DOHH2 (cell line): ENCODE data around the gene PAQR6.

ENCODE experiments used
- EZH2phosphoT487 ChIP-seq: fragments of 200-600 bp; sonication (generic); IDR thresholded peaks from 2 replicates; pipeline ENCODE4 v1.6.1; 2017; ENCODE audit warnings: borderline replicate concordance, mild to moderate bottlenecking, antibody characterized with exemption, low read length, moderate library complexity, mixed read lengths
- TF ChIP-seq, protein P1 (sequence below): fragments of 200-600 bp; sonication (generic); IDR thresholded peaks from one replicate; pipeline ENCODE4 v1.5.1; 2014; ENCODE audit warnings: antibody characterized with exemption, mild to moderate bottlenecking, low read depth, low read length; ENCODE audit not compliant: poor library complexity, severe bottlenecking

DNA sequence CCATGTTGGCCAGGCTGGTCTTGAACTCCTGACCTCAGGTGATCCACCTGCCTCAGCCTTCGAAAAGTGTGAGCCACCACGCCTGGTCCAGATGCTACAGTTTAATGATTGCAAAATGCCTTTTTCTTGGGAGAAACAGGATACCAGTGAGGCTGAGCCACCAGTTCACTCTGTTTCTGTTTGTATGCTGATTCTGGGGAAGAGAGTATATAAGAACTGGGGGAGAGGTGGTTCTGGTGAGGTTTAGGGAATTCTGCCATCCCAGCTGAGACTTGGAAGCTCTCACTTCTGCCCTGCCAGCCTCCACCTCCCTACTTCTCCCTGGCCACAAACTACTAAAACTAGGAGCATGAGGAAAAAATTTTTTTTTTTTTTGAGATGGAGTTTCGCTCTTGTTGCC lies 43.2 kb downstream of the PAQR6 start:
- TF ChIP-seq, protein P1, sequence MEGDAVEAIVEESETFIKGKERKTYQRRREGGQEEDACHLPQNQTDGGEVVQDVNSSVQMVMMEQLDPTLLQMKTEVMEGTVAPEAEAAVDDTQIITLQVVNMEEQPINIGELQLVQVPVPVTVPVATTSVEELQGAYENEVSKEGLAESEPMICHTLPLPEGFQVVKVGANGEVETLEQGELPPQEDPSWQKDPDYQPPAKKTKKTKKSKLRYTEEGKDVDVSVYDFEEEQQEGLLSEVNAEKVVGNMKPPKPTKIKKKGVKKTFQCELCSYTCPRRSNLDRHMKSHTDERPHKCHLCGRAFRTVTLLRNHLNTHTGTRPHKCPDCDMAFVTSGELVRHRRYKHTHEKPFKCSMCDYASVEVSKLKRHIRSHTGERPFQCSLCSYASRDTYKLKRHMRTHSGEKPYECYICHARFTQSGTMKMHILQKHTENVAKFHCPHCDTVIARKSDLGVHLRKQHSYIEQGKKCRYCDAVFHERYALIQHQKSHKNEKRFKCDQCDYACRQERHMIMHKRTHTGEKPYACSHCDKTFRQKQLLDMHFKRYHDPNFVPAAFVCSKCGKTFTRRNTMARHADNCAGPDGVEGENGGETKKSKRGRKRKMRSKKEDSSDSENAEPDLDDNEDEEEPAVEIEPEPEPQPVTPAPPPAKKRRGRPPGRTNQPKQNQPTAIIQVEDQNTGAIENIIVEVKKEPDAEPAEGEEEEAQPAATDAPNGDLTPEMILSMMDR, result no peak
- TF ChIP-seq EZH2phosphoT487, result no peak
